ENCODE data around the gene LRTM2. TPM values are rescaled to one million over a fixed set of nuclear protein-coding genes. Genes with fewer than 3 reads are reported as not detected.

Gene LRTM2
- polyA plus RNA-seq, 1 donor (not counting 4 experiments of a cell fraction or from before 2014, with no cell fraction given), result not detected

- Histone ChIP-seq H3K9ac (ENCODE audit: control insufficient read depth, extremely low read depth, insufficient read depth, low read length) (no peak overlapping the region), H3K4me1 (ENCODE audit: control insufficient read depth, extremely low read depth, insufficient read depth, low read length) (no peaks in the 10 kb centered on the region), H3K4me3 (ENCODE audit: control insufficient read depth in 2 of 3, extremely low read depth in 1 of 3, insufficient read depth in 2 of 3, low read depth in 1 of 3, low read length in 3 of 3) (no peak overlapping the region), H3K36me3 (ENCODE audit: control insufficient read depth in 2 of 2, extremely low read depth in 1 of 2, insufficient read depth in 2 of 2, low read length in 2 of 2) (no peaks in the 10 kb centered on the region), H3K4me2 (ENCODE audit: control insufficient read depth, extremely low read depth, insufficient read depth, low read depth, low read length) (no peak overlapping the region), H3K9me3 (ENCODE audit: control insufficient read depth, low read depth, low read length) (no peaks in the 10 kb centered on the region), H2AFZ (ENCODE audit: control insufficient read depth, low read length) (no peak overlapping the region), H3K27me3 (ENCODE audit: control insufficient read depth, extremely low read depth, insufficient read depth, low read length) (no peaks in the 10 kb centered on the region), H3K27ac (ENCODE audit: control insufficient read depth, insufficient read depth, low read length) (no peak overlapping the region), H3K9me1 (ENCODE audit: control insufficient read depth, extremely low read depth, insufficient read depth, low read length) (no peaks in the 10 kb centered on the region), H3K79me2 (ENCODE audit: control insufficient read depth, insufficient read depth, low read length) (no peaks in the 10 kb centered on the region), H4K20me1 (ENCODE audit: control insufficient read depth, extremely low read depth, insufficient read depth, low read length) (no peaks in the 10 kb centered on the region)
- DNase-seq (ENCODE audit: low read depth, low spot score), result no peak
- dilution Hi-C loops (cut with MboI; ENCODE audit: extremely low pct_ligation_motif_present, low sequenced_read_pairs), result no loop called here
- FAIRE-seq, result no peak
- TF ChIP-seq CTCF (optimal IDR thresholded peaks at IDR 0.05 in 1 of 3, IDR thresholded peaks at IDR 0.05 in 1 of 3, conservative IDR thresholded peaks at IDR 0.05 in 1 of 3; ENCODE audit: extremely low read depth in 1 of 3, insufficient read depth in 2 of 3, low read length in 3 of 3) (no peak), EZH2 (IDR thresholded peaks at IDR 0.05; ENCODE audit: low read length) (no peak)
Observed at GRCh38 chr12:1877169-1877878, 57.0 kb downstream of the LRTM2 start.

- Histone ChIP-seq H3K27me3 (ENCODE audit: control insufficient read depth, extremely low read depth, insufficient read depth, low read length) (no peaks in the 10 kb centered on the region), H3K9me3 (ENCODE audit: control insufficient read depth, low read depth, low read length) (no peaks in the 10 kb centered on the region), H3K27ac (ENCODE audit: control insufficient read depth, insufficient read depth, low read length) (no peak overlapping the region), H3K9me1 (ENCODE audit: control insufficient read depth, extremely low read depth, insufficient read depth, low read length) (no peaks in the 10 kb centered on the region), H3K9ac (ENCODE audit: control insufficient read depth, extremely low read depth, insufficient read depth, low read length) (no peak overlapping the region), H4K20me1 (ENCODE audit: control insufficient read depth, extremely low read depth, insufficient read depth, low read length) (no peaks in the 10 kb centered on the region), H3K4me1 (ENCODE audit: control insufficient read depth, extremely low read depth, insufficient read depth, low read length) (no peaks in the 10 kb centered on the region), H3K4me2 (ENCODE audit: control insufficient read depth, extremely low read depth, insufficient read depth, low read depth, low read length) (no peak overlapping the region), H2AFZ (ENCODE audit: control insufficient read depth, low read length) (no peak overlapping the region), H3K79me2 (ENCODE audit: control insufficient read depth, insufficient read depth, low read length) (no peaks in the 10 kb centered on the region), H3K36me3 (ENCODE audit: control insufficient read depth in 2 of 2, extremely low read depth in 1 of 2, insufficient read depth in 2 of 2, low read length in 2 of 2) (no peaks in the 10 kb centered on the region), H3K4me3 (ENCODE audit: control insufficient read depth in 2 of 3, extremely low read depth in 1 of 3, insufficient read depth in 2 of 3, low read depth in 1 of 3, low read length in 3 of 3) (no peak overlapping the region)
- TF ChIP-seq CTCF (optimal IDR thresholded peaks at IDR 0.05 in 1 of 3, IDR thresholded peaks at IDR 0.05 in 1 of 3, conservative IDR thresholded peaks at IDR 0.05 in 1 of 3; ENCODE audit: extremely low read depth in 1 of 3, insufficient read depth in 2 of 3, low read length in 3 of 3) (no peak), EZH2 (IDR thresholded peaks at IDR 0.05; ENCODE audit: low read length) (no peak)
- no peak for FAIRE-seq
- dilution Hi-C loops (cut with MboI; ENCODE audit: extremely low pct_ligation_motif_present, low sequenced_read_pairs), result no loop called here
- no peak for DNase-seq (ENCODE audit: low read depth, low spot score)
Observed at GRCh38 chr12:1878214-1878613, 57.8 kb downstream of the LRTM2 start.
